HG03175 (cell line): ENCODE measurements around the gene HOGA1.

ENCODE experiments used
- ATAC-seq: cut with Tn5 transposase; IDR thresholded peaks from one replicate; pipeline ENCODE4 v1.9.1; 2021; ENCODE audit warnings: mild to moderate bottlenecking, moderate library complexity; ENCODE audit not compliant: unreplicated experiment

The HOGA1 gene

GRCh38 chr10:97578171-97578844 is 5.9 kb upstream of the HOGA1 start:
- no peak for ATAC-seq

- no peak for ATAC-seq
Observed at GRCh38 chr10:97580421-97581367, 3.5 kb upstream of the HOGA1 start.

GRCh38 chr10:97582169-97582568 is 2.0 kb upstream of the HOGA1 start:
- ATAC-seq = no peak

GRCh38 chr10:97583476-97583875 is 713 bp upstream of the HOGA1 start:
- ATAC-seq = no peak

- no peak for ATAC-seq
Observed at GRCh38 chr10:97584798-97585438, 729 bp downstream of the HOGA1 start.

- no peak for ATAC-seq
Observed at GRCh38 chr10:97585439-97585811, 1.2 kb downstream of the HOGA1 start.

GRCh38 chr10:97587183-97587582 is 3.0 kb downstream of the HOGA1 start:
- no peak for ATAC-seq

GRCh38 chr10:97589479-97589878 is 5.3 kb downstream of the HOGA1 start, which contains the start of gene C10orf62:
TSS of gene C10orf62 (plus strand) at chr10:97589721. CDS start at chr10:97589898, 177 bp downstream.
- ATAC-seq = no peak

- no peak for ATAC-seq
Observed at GRCh38 chr10:97590082-97590747, 6.0 kb downstream of the HOGA1 start.

- ATAC-seq = no peak
Observed at GRCh38 chr10:97590748-97591495, 6.7 kb downstream of the HOGA1 start.

GRCh38 chr10:97593421-97593820 is 9.2 kb downstream of the HOGA1 start:
- no peak for ATAC-seq

GRCh38 chr10:97596101-97597082 is 12.2 kb downstream of the HOGA1 start:
- no peak for ATAC-seq

GRCh38 chr10:97597778-97598177 is 13.6 kb downstream of the HOGA1 start:
- ATAC-seq = no peak

- ATAC-seq = no peak
Observed at GRCh38 chr10:97598407-97599271, 14.4 kb downstream of the HOGA1 start.

- ATAC-seq = no peak
Observed at GRCh38 chr10:97599272-97599619, 15.1 kb downstream of the HOGA1 start.

GRCh38 chr10:97600616-97601015 is 16.4 kb downstream of the HOGA1 start:
- no peak for ATAC-seq

- no peak for ATAC-seq
Observed at GRCh38 chr10:97601268-97602215, 17.4 kb downstream of the HOGA1 start.
